AML-193 (cell line): Measurements from ENCODE around the gene HOXD13.

Experiments used
- DNase-seq, 2 experiments: peaks; one replicate each; lab custom pipeline; 2025; lab: John Stamatoyannopoulos, UW

HOXD13 gene

DNA sequence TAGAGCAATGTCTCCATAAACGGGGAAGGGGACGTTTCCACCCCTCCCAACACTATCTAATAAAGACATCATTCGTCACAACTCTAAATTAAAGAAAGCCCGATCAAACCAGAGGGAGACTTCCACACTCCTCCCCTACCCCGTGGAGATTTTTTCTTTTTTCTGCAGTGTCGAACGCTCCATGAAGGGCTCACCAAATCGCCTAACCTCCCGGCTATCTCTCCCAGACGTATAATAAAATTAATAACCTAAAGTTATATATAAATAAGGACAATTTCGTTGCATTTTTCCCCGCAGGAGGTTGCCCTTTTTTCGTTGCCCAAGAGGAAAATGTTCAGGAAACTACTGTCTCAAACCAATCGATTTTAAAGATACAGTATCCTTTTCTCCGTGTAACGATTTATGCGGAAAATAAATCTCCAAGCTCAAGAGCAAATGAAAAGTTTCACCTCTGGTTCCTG lies 11.1 kb upstream of the HOXD13 start:
- DNase-seq: no peak

DNA sequence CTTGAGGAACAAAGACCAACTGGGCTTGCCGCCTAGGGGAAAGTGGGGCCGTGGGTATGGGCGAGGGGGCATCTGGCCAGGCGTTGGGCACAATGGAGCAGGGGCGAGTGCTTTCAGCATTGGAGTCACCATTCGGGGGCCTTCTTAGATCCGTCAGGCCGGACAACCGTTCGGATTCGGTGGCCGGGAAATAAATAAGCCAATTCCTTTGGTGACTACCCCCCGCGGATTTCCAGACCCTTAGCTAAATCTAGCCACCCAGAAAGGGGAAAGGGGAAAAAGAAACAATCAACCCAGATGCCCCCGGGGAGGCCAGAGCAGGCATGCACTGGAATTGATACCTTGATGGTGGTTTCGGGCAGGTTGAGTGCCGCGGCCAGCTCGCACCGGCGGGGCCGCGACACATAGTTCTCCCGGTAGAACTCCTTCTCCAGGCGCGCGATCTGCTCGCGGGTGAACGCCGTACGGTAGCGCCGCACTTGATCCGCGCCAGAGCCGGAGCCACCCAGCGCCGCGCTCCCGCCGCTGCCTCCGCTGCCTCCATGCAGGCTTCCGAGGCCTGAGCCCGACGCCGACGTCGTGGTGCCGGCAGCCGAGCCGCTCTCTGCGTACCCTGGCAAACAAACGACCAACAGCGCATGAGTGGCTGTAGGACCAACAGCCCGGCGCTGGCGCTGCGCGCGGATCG lies 10.5 kb upstream of the HOXD13 start:
- no peak for DNase-seq

DNA sequence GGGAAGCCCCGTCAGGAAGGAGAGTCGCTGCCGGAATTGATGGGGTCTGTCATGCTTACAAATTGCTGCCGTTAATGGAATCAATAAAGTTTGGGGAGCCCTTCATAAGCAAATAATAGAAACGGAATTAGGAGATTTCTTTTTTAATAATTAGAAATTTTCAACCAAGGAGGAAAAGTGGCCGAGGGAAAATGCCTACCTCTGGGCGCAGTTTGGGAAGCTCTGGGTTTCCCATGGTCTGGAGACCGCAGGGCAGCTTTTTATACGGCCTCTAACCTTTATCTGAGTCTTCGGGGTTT lies 10.0 kb upstream of the HOXD13 start:
- no peak for DNase-seq

DNA sequence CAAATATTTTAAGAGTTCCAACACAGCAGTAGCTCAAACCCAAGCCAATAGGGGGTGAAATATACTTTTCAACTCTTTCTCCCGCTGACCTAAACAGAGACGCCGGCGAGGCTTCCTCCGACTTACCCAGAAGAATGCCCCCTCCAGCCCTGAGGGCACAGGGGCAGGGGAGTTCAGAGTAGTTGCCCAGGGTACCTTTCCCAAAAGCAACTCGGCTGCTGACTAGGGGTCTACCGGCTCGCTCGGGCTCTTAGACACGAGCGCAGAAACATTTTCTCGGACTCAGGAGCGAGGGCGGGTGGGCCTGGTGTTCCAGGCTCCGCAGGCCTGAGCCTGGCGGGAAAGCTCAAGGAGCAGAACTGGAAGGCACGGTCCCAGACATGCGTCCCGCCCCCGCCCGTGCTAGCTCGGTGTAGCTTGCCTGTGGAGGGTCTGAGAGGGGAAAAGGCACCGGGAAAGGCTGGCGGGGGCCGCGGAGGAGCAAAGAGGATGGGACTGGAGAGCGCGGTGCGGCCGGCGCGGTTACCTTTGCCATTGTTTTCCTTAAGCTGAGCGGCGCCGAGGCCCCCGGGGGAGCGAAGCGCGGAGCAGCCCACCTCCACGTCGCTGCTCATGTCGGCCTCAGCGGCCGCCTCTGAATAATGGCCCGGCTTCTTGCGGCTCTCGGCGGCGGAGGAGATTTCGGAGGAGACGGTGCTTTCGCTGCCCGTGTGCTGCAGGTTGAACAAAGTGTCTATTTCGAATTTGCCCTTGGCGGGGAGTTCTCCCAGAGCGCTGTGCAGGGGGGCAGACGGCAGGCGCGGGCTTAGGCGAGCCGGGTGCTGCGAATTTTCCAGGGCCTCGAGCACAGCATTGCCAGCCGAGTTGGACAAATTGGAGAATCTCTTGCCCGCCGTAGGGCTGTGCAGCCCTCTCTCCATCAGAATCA lies 9.4 kb upstream of the HOXD13 start:
- no peak for DNase-seq

DNA sequence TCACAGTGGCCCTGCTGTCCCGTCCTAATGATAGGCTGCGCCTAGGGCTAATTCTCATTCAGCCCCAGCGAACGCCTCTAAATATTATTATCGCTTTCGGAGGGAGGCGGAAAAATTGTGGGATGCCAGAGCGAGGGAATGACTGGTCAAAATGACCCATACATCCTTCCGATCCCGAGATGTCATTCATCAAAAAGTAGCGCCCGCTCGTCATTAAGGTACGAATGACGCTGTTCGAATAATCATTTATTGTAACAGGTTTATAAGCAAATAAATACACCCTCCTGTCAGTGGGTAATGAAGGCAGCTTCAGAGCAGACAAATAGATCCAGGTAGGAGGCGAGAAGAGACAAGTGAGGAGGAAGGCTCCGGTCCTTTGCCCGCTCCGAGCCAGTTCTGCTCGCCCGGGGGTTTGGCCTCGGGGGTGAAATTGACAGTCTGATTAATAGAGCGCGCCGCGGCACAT lies 8.7 kb upstream of the HOXD13 start, which contains the start of gene EVX2:
Gene EVX2 (minus strand): TSS at position 167 of the 466 bp plus-strand sequence. CDS start 186 bp downstream, outside the sequence.
- no peak for DNase-seq

DNA sequence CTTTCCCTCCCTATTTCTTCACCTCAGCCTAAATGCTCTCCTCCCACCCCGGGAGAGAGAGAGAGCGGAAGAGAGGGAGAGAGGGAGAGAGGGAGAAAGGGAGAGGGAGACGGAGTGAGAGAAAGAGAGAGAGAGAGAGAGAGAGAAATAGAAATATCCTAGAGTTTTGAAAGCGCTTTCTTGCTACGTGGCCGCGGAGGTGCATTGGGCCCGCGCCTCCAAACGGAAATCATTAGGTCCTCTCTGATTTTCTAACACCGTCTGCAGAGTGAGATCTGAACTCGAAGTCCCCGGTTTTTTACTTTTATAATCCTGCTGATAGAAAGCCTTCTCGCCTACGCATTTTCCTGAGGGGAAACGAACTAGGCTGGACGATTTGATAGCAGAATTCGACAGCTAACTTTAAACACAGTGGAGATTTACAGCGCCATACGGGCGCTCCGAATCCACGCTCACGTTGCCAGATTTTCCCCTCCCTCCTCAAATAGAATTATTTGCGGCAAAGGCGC lies 7.9 kb upstream of the HOXD13 start:
- DNase-seq: no peak

DNA sequence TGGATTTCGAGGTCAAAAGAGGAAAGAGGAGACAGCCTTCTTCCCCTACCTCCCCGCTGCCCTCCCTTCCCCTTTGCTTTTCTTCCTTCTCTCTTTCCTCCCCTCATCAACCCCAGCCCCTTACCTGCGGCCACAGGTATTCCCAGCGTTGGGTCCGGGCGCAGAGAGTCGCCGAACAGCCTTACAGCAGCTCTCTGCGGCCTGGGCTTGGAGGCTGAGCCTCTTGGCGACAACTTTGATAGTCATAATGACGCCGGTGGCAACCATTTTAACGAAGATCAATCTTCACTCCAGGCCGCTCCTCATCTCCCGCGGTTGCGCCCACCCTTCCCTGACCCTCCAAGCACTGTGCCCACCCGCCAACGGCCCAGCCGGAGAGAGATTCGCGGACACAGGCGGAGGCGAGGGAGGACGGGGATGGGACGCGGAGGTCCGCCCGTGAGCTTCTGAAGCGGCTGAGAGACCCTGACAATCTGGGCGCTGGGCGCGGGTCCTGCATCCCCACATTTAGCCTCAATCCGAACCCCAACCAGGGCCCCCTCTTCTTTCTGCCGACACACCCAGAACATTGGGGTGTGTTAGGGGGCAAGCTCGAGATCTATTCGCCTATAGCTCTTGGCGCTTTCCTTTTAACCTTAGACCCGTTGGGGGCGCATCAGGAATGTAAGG lies 7.3 kb upstream of the HOXD13 start:
- DNase-seq: no peak

DNA sequence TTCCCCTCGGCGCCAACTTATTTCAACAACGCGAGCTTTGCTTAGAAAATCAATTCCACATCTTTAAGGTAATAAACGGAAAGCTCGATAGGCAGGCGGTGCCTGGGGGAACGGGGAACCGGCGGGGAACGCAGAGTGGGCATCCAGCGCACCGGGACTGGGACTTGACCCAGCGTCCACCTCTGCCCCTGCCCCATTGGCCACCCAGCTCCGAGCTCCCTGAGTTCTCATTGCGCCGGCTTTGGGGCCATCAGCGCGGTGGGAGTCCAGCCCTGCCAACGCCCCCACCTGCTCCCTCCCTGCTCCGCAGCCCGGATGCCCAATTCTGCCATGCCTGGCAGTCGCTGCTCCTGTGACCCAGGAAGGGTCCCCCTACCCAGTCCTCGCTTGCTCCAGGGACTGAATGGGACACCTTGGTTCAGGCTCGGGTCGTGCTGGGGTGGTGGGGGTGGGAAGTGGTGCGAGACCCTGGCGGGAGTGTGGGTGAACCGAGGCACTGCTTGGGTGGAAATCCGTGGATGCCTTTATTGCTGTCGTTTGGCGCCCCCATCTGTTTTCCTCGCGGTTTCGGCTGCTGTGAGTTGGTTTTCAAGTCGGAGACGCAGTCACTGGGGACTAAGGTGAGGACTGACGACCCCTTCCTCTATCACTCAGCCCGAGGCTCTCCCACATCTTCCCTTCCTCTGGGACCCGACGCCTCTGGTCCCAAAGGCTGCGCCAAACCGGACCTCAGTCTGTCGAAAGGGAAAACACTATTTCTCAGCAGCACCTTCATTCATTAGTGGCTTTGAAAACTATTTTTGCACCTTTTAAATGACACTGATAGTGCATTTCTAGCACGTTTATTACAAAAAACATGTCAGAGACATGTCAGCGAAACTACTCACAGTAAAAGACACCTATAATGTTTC lies 6.4 kb upstream of the HOXD13 start:
- DNase-seq: no peak

DNA sequence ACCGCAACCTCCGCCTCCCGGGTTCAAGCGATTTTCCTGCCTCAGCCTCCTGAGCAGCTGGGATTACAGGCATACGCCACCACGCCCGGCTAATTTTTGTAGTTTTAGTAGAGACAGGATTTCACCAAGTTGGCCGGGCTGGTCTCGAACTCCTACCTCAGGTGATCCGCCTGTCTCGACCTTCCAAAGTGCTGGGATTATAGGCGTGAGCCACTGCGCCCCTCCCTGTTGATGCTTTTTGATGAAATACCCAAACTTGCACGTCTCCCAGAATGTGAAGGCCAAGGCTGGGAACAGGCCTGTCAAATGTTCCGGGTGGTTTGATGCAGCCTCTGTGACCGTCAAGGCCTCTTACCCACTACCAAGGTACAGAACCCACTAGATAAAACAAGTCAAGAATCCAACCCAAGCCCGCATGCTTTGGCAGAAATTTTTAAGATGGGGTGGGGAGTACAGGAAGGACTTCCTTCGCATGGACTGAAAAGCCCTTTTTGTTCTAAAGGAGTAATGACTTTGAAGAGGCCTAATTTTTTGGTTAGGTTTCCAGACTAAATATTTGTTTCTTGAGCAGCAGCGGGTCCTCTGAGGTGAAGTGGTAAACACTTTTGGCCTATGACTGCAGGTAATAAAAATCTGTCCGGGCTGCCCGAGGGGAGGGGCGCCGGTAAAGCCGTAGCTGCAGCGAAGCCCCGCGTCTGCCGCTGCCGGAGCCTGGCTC lies 5.0 kb upstream of the HOXD13 start:
- DNase-seq: no peak

DNA sequence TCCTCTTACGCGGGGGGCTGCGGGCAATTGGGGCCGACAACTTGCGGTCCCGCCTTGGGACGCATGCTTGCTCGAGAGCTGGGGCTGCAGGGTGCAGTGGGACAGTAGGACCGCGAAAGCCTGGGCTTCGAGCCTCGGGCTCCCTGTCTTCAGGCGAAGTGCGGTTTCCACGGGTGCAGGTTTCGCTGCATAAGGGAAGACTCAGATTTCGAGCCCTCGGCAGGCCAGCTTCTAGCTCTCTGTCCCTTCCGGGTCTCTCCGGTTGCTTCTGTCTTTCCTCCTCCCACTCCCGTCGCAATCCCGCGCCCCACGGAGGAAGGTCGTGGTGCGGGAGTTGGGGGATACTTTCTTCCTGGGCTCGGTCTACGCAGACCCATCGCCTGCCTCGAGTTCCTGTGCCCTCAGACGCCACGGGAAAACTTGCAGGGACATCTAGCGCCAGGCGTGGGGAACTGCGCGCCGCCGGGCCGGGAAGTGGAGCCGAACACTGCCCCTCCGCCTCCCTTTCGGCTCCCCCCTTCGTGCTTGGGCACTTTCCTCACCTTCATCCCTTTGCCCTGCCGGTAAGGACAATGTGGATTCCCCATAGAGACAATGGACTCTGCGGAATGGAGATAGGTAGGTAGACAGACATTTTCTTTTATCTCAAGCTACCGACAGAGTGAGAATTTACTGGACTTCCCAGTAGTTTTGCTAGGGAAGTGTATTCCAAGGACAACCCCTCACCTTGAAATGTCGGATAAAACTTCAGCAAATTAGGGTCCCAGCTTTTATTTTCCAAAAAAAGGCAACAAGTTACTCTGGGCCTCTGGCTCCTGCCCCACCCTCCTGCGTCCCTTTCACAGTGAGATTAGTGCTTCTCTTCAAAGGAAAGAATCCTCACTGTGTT lies 4.2 kb upstream of the HOXD13 start:
- DNase-seq: peak; percentile 63 to 65

DNA sequence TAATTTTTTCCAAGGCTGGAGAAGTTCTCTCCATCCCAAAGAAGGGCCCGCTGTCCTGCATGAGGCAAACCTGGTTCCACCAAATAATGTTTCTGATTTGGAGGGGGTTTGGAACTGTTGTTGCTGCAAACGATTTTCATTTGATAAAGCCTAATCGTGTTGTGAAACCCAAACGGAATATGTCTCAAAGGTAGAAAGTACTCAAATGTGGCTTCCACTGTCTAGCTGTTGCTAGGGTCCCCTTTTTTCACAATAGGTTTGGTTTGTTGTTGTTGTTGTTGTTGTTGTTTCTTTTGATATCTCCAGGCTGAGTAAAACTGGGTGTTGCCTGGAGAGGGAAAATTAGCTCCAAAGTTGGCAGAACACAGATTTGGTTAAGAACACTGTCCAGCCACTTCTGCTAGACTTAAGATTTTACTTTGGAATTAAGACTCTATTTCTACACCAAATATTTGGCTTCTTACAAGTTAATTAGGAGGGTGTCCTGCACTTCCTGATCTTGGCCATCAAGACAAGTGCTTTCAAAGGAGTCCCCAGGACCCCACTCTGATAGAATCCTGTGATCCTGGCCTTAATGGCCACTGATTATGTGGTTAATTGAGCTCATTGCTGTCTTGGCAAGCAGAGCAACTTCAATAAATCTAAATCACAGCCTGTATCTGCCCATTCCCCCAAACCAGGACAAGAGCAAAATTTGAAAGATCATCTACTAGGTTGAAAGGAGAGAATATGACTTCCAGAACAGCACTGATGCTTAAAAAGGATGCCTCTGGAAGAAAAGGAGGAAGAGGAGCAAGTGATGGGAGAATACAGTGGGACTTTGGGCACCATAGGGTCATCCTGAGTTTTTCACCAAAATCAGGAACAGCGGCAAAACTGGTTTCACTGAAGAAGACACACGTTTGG lies 3.3 kb upstream of the HOXD13 start:
- no peak for DNase-seq

DNA sequence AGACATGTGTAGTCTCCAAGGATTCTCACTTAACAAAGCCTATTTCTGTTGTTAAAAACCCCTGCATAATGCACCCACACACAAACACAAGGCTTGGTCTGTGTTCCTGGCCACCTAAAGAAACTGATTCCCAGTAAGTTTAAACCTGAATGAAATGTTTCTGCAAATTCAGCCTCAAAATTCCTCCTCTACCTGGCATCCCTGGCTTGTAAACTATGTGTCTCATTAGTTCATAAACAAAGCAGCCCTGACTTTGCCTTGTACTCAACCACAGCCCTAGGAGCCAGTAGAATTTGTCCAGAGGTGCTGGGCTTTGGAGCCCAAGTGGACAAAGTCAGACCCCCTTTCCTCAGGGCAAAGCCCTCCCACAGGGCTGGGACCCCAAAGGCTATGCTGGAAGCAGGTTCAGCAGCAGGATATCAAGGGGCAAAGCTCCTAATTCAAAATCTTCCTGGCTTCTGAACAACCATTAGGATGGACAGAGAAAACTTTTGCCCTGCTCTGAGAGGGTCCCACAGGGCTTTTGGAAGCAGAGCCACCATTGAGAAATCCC lies 2.6 kb upstream of the HOXD13 start:
- DNase-seq: no peak

DNA sequence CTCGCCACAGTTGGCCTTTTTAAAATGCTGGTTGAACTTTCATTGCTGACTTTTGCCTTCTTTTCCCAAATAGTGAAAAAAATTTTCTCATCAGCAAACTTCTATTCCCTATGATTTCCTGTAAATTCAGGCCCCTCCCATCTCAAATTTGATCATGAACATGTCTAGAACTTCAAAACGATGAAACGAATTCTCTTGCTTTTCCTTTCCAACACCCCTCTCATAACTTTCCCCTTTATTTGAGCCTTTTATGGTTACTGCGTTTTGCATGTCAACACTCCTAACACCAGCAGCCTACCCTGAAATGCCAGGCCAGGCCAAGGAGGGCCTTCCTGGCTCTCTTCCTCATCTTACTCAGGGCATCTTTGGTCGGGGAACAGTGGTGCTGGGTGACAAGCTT lies 1.7 kb upstream of the HOXD13 start:
- DNase-seq: no peak

DNA sequence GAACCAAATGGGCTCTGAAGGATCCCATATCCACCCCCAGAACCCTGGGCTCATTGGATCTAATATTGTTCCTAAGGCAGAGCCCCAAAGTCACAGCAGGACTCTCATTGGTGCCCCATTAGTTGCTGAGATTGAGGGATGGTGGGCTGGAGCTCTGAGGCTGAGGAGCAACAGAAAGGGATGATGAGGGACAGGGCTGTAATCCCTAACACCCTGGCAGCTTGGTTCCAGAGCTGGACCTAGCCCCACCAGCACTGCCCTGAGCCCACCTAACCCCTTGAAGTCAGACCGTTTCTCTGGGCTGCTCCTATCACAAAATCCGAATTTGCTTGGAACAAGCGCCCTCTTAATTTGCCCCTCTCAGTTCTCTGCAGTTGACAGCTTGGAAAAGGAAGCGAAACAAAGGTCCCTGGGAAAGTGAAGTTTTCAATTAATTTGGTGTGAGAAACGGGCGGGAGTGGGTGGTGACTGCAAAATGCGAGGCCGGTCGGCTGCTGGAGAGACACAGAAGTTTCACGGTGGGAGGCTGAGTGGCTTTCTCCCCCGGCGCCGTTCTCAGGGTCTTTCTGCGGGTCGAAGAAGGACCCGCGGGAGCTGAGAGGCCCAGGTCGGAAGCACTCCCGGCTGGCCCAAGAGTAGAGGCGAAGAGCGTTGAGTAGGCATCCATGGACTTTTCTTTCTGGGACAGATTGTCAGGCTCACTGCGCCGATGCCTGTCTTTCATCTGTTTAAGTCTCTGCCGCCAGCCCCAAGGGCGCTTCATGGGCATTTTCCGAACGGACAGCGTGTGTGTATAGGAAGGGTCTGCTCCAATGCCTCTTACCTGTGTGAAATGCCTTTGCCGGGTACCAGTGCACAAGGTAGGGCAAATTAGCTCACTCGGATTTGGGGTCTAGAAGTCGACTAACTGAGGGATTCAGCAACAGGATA lies 927 bp upstream of the HOXD13 start:
- no peak for DNase-seq

DNA sequence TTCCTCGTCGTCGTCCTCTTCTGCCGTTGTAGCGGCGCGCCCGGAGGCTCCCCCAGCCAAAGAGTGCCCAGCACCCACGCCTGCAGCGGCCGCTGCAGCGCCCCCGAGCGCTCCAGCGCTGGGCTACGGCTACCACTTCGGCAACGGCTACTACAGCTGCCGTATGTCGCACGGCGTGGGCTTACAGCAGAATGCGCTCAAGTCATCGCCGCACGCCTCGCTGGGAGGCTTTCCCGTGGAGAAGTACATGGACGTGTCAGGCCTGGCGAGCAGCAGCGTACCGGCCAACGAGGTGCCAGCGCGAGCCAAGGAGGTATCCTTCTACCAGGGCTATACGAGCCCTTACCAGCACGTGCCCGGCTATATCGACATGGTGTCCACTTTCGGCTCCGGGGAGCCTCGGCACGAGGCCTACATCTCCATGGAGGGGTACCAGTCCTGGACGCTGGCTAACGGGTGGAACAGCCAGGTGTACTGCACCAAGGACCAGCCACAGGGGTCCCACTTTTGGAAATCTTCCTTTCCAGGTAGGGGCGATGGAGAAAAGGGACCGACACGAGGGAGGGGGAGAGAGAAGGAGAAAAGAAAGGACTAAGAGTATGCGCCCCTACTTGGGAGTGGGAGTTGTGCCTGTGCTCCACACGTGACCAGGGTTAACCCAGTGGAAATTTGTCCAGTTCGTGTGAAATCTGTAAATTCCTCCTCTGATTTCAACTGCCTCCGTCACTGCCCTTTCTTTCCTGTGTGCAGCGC lies 800 bp downstream of the HOXD13 start:
- DNase-seq: no peak

DNA sequence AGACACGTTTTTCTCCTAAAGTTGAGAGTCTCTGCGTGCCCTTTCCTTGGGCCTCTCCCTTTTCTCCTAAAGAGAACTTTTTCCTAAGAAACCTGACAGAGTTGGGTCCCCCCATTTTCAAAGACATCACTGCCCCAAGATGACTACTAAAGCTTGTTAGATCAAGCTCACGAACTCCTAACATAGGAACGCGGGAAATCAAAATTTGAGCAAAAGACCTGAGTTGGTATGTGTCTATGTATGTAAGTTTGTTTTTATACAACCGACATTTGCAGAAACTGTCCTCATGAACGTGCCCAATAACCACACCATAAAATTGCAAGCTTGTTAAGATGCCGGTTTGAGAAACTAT lies 1.4 kb downstream of the HOXD13 start:
- no peak for DNase-seq

DNA sequence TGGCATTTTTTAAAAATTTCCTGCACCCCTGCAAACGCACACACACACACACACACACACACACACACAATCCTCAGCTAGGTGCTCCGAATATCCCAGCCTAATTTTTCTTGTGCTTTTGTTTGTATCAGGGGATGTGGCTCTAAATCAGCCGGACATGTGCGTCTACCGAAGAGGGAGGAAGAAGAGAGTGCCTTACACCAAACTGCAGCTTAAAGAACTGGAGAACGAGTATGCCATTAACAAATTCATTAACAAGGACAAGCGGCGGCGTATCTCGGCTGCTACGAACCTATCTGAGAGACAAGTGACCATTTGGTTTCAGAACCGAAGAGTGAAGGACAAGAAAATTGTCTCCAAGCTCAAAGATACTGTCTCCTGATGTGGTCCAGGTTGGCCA lies 1.8 kb downstream of the HOXD13 start:
- no peak for DNase-seq
